ENCODE results near the gene USP54.

The USP54 gene

GRCh38 chr10:73495226-73495883, 95.8 kb downstream of the USP54 start:
- TF ChIP-seq CTCF (IDR thresholded peaks at IDR 0.05) = no peak

- no peak for TF ChIP-seq CTCF (IDR thresholded peaks at IDR 0.05)
These were observed 96.3 kb downstream of the USP54 start for GRCh38 chr10:73494877-73495225.

- TF ChIP-seq CTCF (IDR thresholded peaks at IDR 0.05) = no peak
These were observed 96.9 kb downstream of the USP54 start for GRCh38 chr10:73494213-73494612.

- TF ChIP-seq CTCF (IDR thresholded peaks at IDR 0.05) = no peak
These were observed 97.4 kb downstream of the USP54 start for GRCh38 chr10:73493781-73494180.

- TF ChIP-seq CTCF (IDR thresholded peaks at IDR 0.05) = no peak
These were observed 104.5 kb downstream of the USP54 start for GRCh38 chr10:73486601-73487000.

GRCh38 chr10:73485320-73485719, 105.8 kb downstream of the USP54 start:
- TF ChIP-seq CTCF (IDR thresholded peaks at IDR 0.05) = no peak

- TF ChIP-seq CTCF (IDR thresholded peaks at IDR 0.05) = no peak
These were observed 111.0 kb downstream of the USP54 start for GRCh38 chr10:73480158-73480557.

- TF ChIP-seq CTCF (IDR thresholded peaks at IDR 0.05) = no peak
These were observed 112.5 kb downstream of the USP54 start for GRCh38 chr10:73478636-73479035.

All from LNCAP (cell line).